A673 (cell line): ENCODE results near the gene DNAJC1. TPM values are rescaled to one million over a fixed set of nuclear protein-coding genes. Genes with fewer than 3 reads are reported as not detected.

Experiments used
- BruUV-seq: library from RNA; stranded (reverse); fragments of 400-500 nt; replicated peaks from 2 replicates; lab custom pipeline; 2021; lab: Mats Ljungman, UMichigan
- CTCF ChIA-PET: fragments of 300-600 bp; sonication (Branson Sonifier 250); formaldehyde crosslinking; loops from one replicate; lab custom pipeline; 2022; ENCODE audit warnings: antibody characterized with exemption; lab: Charles Lee
- POLR2A ChIA-PET: fragments of 300-600 bp; sonication (Branson Sonifier 250); formaldehyde crosslinking; loops from one replicate; lab custom pipeline; 2022; ENCODE audit warnings: antibody characterized with exemption; ENCODE audit not compliant: low non-redundant PET; lab: Charles Lee
- DNase-seq: peaks from one replicate; pipeline ENCODE4 v3.0.0-alpha.2; 2015; ENCODE audit warnings: low spot score
- H3K27ac ChIP-seq: fragments of 200-600 bp; sonication (generic); 2 replicates; pipeline ENCODE4 v1.5.1; 2016; ENCODE audit warnings: mixed run types, low read depth, mild to moderate bottlenecking, mixed read lengths, antibody characterized with exemption, low read length; ENCODE audit not compliant: poor library complexity, severe bottlenecking
- H3K27me3 ChIP-seq: fragments of 200-600 bp; sonication (generic); replicated peaks from 2 replicates; pipeline ENCODE4 v1.6.1; 2017; ENCODE audit warnings: mixed run types, low read depth, mild to moderate bottlenecking, mixed read lengths, antibody characterized with exemption, low read length; ENCODE audit not compliant: insufficient read depth, poor library complexity
- H3K36me3 ChIP-seq: fragments of 200-600 bp; sonication (generic); 2 replicates; pipeline ENCODE4 v1.6.1; 2016; ENCODE audit warnings: mixed run types, mild to moderate bottlenecking, mixed read lengths, antibody characterized with exemption, low read length; ENCODE audit not compliant: insufficient read depth, poor library complexity, severe bottlenecking
- H3K4me1 ChIP-seq: fragments of 200-600 bp; sonication (generic); 2 replicates; pipeline ENCODE4 v1.6.1; 2017; ENCODE audit warnings: mixed run types, mild to moderate bottlenecking, mixed read lengths, antibody characterized with exemption, low read length; ENCODE audit not compliant: insufficient read depth, poor library complexity, severe bottlenecking
- H3K4me3 ChIP-seq: fragments of 200-600 bp; sonication (generic); 2 replicates; pipeline ENCODE4 v1.5.1; 2016; ENCODE audit warnings: low read depth, mixed run types, mild to moderate bottlenecking, mixed read lengths, low read length; ENCODE audit not compliant: poor library complexity, severe bottlenecking
- H3K9me3 ChIP-seq: fragments of 200-600 bp; sonication (generic); 2 replicates; pipeline ENCODE4 v1.6.1; 2016; ENCODE audit warnings: mixed run types, low read depth, mild to moderate bottlenecking, mixed read lengths, antibody characterized with exemption, low read length; ENCODE audit not compliant: poor library complexity, severe bottlenecking
- CTCF ChIP-seq: fragments of 300-800, 200-600 bp; sonication (generic); conservative IDR thresholded peaks from 2 replicates; pipeline ENCODE4 v1.5.1; 2017; ENCODE audit warnings: low read depth, mild to moderate bottlenecking, antibody characterized with exemption, low read length, moderate library complexity, mixed read lengths
- EZH2 ChIP-seq: fragments of 200-600 bp; sonication (generic); IDR thresholded peaks from 2 replicates; pipeline ENCODE4 v1.6.1; 2017; ENCODE audit warnings: borderline replicate concordance, low read depth, mild to moderate bottlenecking, mixed read lengths, antibody characterized with exemption, low read length; ENCODE audit not compliant: poor library complexity, severe bottlenecking
- intact Hi-C: fragments of 100-400 bp; cut with micrococcal nuclease; formaldehyde crosslinking; loops from one replicate; pipeline ENCODE4 v1.10.0; 2022; ENCODE audit not compliant: unreplicated experiment
- total RNA-seq: library from RNA; stranded (reverse); gene quantifications from 2 replicates; pipeline ENCODE4 v1.2.3, GENCODE V29; 2021

The DNAJC1 gene
- total RNA-seq, 1 experiment from 2014 or later: 21.2 TPM

- BruUV-seq: no TSS peak
These were observed 253.7 kb downstream of the DNAJC1 start for GRCh38 chr10:21749788-21750187.

GRCh38 chr10:21747809-21748208 lies 255.7 kb downstream of the DNAJC1 start:
- intact Hi-C loops: no loop called here
- DNase-seq: no peak
- ChIA-PET POLR2A (no interaction called here), CTCF (no interaction called here)
- no peaks in the 10 kb centered on the region for H3K4me1 ChIP-seq
- H3K27ac ChIP-seq: no peak overlapping the region
- no peaks in the 10 kb centered on the region for H3K27me3 ChIP-seq
- no peak for TF ChIP-seq EZH2
- no peak for TF ChIP-seq CTCF
- H3K4me3 ChIP-seq: no peak overlapping the region
- no TSS peak for BruUV-seq
- H3K9me3 ChIP-seq: no peaks in the 10 kb centered on the region
- H3K36me3 ChIP-seq: peaks cover 10% of the 10 kb centered on the region

More at GRCh38 chr10:21749788-21750187, 253.7 kb downstream of the DNAJC1 start:
- ChIA-PET CTCF (no interaction called here), POLR2A (no interaction called here)
- Histone ChIP-seq H3K27me3 (no peaks in the 10 kb centered on the region), H3K4me1 (no peaks in the 10 kb centered on the region), H3K36me3 (no peaks in the 10 kb centered on the region), H3K4me3 (no peak overlapping the region), H3K27ac (no peak overlapping the region), H3K9me3 (no peaks in the 10 kb centered on the region)
- TF ChIP-seq CTCF: no peak
- DNase-seq: no peak
- intact Hi-C loops: no loop called here

- no TSS peak for BruUV-seq
- H3K4me3 ChIP-seq: no peak overlapping the region
- no peaks in the 10 kb centered on the region for H3K27me3 ChIP-seq
- no peak for TF ChIP-seq EZH2
- no peak for TF ChIP-seq CTCF
- ChIA-PET CTCF (no interaction called here), POLR2A (no interaction called here)
- H3K9me3 ChIP-seq: no peaks in the 10 kb centered on the region
- peaks cover 27% of the 10 kb centered on the region for H3K36me3 ChIP-seq
- DNase-seq: no peak
- H3K4me1 ChIP-seq: no peaks in the 10 kb centered on the region
- intact Hi-C loops: no loop called here
- no peak overlapping the region for H3K27ac ChIP-seq
These were observed 257.4 kb downstream of the DNAJC1 start for GRCh38 chr10:21746118-21746517.
